Activated T-cell treated with anti-CD3 and anti-CD28 coated beads for 4 hours (primary cell): Measurements from ENCODE around the gene ATXN1.

Experiments used
- DNase-seq: peaks from one replicate; pipeline ENCODE4 v3.0.0-alpha.2; 2020

ATXN1 gene

DNA sequence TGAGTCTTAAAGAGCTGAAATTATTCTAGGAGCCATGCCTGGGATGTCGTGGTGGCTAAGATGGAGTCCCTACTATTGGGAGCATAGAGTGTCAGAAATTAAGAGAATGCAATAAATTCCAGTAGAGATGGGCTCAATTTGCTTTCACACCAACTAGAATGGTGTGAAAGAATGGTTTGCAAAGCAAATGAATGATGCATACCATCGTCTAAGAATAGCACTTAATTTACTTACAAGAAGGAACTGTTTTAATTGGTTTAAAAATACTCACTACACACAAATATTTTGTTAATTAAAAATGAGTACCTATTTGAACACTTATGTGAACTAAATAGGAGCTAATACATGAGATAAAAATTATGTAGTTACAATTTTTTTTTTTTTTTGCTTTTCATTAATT lies 390.3 kb downstream of the ATXN1 start:
- DNase-seq = no peak

DNA sequence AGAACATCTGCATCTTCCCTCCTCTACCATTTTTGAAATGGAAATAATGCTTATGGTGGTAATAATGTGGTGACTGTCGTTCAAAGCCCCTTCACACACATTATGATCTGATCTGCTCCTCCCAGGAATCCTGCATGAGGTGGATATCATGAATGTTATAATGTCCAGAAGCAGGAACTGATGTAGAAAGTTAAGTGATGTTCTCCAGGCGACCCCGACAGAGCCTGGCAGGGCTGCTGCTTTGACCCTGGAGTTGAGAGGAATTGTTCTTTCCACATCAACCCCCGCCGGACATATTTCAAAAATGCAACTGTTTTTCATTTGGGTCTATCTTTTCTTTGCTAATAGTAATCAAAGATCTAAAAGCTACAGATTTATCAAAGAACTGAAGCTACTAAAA lies 391.3 kb downstream of the ATXN1 start:
- no peak for DNase-seq

DNA sequence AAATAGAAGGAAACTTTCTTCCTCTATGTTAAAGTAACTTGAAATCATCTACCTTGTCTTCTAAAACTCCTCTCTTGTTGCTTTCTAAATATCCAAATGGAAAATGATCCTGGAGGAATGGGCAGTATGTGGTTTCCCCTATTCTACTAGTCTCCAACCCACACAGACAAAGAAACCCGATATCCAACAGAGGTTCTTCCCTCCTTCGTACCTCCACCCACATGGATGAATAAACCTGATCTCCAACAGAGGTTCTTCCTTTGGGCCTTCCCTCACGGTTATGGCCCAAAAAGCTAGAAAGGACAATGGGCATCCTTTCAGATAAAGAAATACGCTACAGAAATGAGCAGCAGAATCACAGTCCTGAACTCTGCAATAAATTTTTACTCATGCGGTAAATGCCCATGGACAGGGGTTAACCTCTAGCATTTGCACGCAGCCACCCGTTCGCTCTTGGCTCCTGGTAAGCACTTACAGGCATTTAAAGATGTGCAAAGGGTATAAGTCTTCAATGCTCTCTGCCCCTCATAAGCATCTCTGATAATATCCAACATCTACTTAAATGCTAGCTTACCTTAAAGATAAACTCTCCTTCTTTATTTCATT lies 392.0 kb downstream of the ATXN1 start:
- DNase-seq = no peak

DNA sequence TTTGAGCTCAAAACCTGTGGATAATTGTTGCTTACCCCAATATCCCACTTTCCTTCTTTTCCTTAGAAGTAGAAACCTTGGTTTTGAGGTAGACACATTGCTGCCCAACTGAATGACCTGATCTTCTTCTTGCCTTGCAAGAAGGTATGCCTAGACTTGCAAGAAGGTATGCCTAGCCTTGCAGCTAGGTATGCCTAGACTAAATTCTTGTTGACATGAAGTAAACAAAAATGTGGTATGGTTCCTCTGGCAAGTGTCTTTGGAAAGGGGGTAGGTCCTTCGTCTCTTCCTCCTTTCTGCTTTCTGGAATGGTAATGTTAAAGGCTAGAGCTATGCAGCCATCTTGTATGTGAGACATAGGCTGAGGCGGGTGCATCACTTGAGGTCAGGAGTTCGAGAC lies 393.7 kb downstream of the ATXN1 start:
- DNase-seq = no peak

DNA sequence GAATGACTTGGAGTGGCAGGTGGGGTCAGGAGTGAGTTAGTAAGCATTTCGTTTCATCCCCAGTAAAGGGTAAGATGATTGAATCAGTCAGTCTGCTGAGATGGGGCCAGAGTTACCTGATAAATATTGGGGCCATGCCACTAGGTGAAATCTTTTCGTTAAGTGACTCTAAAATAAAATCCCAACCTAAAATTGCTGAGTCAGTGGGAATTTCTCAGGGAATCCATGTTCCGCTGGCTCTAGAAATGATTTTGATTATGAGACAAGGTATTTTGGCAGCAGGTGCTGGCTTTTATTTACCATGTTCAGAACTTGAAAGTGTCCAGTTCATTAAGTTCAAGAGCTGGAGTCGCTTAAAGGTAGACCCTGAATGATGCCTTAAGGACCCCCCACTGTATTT lies 397.5 kb downstream of the ATXN1 start:
- no peak for DNase-seq

DNA sequence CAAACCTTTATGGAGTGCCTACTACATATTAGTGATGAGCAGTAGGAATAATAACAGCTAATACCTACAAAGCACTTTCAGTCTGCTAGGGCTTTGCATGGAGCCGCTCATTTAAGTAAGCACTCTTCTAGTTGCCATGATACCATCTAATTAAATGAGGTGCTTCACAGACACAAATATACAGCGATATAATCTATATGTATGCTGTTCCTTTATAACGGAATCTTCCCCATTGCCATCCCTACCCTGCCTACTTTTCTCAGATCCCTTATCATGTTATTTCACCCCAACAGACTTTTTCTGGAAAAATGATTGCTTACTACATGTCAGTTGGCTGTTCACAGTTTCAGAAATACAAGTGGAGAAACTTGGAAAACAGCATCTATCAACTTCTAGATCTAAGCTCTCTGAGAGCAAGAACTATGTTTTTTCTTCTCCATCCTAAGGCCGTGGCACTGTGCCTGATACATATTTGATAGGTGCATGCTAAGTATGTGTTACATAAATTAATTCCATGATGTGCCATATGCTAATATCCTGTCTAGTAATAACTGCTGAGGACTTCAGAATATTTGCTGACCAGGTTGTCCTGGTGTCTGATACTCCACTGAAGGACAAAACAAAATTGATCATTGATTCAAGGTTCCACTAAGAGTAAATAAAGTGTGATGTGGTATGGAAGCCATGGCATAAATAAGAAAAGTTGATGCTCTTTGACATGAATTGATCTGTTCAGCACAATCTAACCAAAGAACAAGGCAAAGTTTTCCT lies 398.3 kb downstream of the ATXN1 start:
- DNase-seq = no peak

DNA sequence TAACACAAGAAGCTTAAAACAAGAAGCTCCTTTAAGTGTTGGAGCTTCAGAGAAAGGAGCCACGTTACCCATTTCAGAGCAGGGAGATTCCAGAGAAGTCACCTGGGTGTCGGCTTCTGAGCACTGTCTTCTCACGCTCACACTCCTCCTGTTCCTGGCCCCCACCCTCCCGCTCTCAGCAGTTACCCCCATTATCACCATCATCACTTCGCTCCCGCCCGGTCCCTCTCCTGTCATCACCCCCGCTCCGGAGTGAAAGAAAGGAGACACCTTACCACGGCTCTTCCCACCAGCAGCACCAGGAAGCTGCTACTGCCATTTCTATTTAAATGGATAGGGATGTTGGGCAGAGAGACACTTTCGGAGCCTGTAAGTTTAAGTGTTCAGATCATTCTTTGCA lies 399.0 kb downstream of the ATXN1 start:
- no peak for DNase-seq

DNA sequence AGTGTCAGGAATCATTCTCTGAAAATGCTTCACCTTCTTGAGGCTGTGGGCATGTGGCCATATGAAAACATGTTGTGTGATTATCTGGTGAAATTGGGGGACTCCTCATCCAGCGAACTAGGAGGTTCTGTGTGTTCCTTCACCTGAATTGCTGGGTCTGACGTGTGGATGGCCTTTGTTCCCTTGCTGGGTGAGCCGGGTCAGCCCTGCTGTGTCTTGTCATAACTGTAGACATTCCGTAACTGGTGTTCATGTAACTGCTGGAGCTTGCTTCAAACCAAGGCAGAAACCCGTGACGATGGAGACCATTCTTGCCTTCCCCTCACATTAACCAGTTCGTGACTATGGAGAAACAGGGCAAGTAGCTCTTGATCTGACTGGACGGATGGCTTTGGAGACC lies 399.4 kb downstream of the ATXN1 start:
- DNase-seq = no peak

DNA sequence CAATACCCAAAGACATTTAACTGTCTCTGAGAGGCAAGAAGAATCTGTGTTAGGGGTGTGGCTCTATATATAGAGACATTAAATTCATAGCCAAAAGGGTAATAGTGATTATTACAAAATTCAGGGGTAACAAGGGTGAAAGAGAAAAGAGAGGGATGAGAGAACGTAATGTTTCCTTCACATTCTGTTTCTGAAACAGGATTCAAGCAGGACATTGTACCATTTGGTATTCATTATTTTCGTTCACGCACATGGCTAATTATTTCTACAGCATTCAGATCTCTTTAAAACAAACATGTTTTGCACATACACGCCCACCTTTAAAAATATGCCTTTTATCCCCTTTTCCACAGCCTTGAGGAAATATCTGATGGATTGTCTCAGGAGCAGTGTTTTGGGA lies 400.1 kb downstream of the ATXN1 start:
- DNase-seq = no peak

DNA sequence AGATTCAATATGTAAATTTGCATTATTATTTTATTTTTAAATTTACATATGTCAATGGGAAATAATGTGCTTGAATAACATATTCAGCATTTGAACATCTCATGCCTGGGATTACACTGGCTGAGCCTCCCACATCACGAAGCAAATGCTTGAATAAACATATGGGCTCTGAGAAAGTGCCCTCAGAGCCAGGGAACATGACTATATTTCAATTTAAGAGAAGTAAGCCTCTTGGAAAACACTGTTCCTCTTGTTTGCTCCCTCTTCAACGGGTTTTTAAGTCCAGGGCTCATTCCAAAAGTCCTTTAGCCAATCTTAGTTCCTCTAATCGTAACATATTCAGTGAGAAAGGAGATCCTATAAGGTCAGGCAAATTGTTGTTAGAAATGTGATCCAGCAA lies 400.9 kb downstream of the ATXN1 start:
- DNase-seq = no peak

DNA sequence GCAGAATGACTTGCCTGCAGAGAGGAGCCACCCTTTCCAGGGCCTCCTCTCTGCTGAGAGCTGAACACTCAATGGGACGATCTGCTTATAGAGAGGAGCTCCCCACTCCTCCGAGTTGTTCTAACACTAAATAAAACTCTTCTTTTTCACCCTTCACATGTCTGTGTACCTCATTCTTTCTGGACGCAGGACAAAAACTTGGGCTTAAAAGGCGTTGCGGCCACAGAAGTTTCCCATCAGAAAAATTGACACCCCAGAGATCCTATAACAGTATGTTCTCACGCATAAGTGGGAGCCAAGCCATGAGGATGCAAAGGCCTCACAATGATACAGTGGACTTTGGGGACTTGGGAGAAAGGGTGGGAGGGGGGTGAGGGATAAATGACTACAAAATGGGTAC lies 401.7 kb downstream of the ATXN1 start:
- DNase-seq = no peak

DNA sequence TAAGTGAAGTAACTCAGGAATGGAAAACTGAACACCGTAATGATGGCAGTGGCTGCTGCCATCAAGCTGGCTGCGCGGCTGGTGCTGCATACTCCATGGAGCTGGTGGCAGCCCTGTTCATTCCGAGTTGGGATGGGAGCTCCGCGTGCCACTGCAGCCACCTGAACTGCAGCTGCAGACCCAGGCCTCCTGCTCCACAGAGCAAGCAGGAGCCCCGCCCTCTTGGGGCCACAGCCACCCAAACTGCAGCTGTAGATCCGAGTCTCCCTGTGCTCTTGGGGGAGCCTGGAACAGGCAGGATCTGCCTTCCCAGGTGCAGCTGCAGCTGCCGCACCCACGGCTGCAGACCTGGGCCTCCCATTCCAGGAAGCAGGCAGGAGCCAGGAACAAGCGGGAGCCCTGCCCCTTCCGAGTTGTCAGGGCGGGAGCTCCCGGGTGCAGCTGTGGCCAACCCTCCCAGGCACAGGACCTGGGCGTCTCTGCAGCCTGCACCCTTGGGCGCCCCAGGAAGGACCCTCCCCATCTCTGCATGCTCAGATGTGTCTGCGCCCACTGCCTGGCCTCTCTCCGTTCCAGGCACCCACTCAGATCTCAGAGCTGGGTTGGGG lies 402.6 kb downstream of the ATXN1 start:
- DNase-seq = no peak

DNA sequence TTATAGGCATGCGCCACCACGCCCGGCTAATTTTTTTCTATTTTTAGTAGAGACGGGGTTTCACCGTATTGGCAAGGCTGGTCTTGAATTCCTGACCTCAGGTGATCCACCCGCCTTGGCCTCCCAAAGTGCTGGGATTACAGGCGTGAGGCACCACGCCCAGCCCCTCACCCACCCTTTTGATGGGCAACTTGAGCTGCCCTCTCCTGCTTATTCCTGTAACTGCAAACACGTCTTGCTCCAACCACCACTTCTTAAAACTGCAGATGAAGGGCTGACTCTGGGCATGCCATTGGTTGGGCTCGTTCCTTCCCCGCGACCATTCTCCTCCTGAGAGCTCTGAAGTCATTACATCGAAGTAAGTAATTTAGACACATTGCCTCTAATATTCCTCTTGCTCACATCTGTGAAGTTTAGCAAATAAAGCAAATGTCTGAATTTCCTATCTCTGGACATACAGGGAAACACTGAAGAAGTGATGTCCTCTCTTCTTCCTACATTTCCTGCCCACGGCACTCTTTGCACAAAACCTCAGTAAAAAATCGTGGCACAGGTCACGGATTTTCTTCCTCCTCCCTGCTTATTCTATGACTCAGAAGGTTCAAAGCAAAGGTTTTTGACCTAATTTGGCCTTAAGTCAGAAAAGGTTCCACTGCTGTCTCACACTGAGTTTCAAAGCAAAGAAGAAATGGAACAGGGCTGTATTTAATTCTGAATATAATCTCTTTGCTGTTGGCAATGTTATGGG lies 405.4 kb downstream of the ATXN1 start:
- DNase-seq = no peak

DNA sequence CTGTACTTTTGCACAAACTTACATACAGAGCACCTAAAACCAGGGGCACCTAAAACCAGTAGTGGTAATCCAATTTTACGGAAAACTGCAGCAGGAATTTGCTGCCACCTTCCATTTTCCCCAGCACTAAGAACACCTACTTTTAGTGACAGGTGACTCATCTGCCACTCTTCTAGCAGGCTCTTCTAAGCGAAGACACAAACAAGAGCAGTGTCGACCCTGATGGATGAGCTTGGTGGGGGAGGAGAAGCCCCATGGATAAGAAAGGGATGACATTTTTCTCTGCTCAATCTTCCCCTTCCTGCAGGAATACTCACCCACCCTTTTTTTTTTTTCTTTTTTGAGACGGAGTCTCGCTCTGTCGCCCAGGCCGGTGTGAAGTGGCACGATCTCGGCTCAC lies 406.0 kb downstream of the ATXN1 start:
- DNase-seq = no peak

DNA sequence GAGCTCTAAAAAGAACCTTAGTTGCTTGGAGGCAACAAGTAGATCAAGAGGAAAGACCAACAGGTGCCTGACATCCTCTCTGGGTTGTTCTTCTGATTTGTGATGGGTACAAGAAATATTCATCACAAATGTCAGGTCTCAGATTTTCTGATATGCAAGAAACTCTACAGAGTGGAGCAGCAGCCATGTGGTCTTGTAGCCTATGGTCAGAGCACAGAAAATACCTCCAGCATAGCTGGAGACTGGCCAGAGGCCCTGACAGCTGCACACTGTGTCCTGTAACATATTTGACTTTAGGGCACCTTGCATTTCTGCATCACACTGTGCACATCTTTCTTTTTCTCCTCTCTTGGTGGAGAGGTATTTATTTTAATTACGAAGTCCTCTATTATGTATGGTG lies 406.6 kb downstream of the ATXN1 start:
- no peak for DNase-seq

DNA sequence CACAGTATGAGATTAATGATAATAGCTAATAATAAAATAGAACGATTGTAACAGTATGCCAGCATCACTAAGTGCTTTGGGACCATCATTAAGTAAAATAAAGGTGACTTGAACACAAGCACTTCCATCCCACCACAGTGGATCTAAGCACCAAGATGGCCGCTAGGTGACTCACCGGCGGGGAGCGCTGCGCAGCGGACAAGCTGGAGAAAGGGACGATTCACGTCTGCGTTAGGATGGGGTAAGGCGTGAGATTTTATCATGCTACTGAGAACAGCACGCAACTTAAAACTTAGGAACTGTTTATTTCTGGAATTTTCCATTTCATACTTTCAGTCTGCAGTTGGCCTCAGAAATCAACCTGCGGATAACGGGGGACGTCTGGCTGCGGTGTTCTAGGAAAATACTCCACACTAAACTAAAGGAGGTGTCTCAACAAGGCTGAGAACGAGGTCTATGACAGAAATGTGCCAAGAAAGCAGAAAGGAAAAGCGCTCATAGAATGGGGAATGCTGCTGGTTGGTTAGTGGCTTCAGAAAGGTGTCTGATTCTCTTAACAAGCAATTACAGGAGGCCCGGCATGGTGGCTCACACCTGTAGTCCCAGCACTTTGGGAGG lies 408.3 kb downstream of the ATXN1 start:
- no peak for DNase-seq

DNA sequence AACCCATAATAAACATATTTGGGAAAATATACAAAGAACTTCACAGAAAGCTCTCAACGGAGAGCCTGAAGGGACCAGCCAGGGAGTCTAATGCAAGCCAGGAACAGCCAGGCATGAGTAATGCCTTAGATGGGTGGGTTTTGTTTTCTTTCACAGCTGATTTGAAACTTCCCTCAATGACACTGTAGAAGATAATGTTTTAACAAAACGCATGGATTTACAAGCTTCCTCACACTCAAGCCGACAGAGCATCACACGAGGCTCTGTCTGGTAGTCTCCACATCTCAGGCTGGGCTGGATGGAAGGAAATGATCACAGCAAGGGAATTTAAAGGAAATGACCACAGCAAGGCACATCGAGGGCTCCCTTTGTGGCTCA lies 409.0 kb downstream of the ATXN1 start:
- no peak for DNase-seq

DNA sequence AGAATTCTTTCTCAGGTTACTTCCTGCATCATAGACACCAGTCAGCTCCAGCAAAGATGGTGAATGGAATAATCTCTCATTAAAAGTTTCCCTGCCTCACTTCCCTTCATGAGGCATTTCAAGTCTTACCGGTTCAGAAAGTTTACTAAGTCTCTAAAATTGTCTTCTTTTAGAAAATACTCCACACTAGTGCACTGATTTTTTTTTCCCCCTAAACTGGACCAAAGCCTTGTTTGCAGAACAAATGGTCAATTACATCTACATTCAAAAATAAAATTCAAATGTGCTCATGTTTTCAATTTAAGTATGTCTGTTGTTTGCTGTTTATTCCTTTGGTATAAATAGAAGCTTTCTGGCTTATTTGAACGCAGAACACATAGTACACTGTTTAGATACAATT lies 411.7 kb downstream of the ATXN1 start:
- DNase-seq = no peak

DNA sequence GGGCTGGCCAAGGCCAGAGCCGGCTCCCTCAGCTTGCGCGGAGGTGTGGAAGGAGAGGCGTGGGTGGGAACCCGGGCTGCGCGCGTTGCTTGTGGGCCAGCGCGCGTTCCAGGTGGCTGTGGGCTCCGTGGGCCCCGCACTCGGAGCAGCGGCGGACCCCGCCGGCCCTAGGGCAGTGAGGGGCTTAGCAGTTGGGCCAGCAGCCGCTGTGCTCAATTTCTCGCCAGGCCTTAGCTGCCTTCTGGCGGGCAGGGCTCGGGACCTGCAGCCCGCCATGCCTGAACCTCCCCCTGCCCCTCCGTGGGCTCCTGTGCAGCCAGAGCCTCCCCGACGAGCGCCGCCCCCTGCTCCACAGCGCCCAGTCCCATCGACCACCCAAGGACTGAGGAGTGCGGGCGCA lies 414.4 kb downstream of the ATXN1 start:
- DNase-seq = no peak

DNA sequence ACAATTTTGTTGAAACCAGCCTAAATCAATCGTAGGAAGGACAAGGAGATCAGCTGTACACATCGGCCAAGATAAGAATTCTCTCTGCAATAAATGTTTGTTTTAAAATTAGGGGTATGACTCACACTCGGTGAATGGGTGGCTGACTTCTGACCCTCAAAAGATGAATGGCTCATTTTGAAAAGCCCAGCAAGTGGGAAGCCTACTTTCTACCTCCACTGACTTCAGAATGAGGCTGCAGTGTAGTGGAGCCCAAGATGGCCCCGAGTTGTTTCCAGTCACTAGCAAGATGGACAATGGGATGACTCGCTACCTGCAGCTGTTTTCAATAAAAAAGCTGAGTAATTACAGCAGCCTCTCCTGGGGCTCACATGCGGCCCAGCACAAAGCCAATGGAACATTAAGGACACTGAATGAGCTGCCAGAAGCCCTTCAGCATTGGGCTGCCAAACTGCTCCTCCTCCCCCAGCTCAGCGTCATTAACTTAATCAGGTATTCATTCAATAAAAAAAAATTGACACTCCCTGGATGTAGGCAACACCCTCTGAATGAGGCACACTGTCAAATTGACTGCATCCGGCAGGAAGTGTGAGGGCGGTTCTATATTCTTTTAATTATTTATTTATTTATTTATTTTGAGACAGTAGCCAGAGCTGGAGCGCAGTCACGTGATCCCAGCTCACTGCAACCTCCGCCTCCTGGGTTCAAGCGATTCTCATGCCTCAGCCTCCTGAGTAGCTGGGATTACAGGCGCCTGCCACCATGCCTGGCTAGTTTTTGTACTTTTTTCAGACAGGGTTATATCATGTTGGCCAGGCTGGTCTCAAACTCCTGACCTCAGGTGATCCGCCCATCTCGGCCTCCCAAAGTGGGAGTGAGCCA lies 415.6 kb downstream of the ATXN1 start:
- DNase-seq = no peak

DNA sequence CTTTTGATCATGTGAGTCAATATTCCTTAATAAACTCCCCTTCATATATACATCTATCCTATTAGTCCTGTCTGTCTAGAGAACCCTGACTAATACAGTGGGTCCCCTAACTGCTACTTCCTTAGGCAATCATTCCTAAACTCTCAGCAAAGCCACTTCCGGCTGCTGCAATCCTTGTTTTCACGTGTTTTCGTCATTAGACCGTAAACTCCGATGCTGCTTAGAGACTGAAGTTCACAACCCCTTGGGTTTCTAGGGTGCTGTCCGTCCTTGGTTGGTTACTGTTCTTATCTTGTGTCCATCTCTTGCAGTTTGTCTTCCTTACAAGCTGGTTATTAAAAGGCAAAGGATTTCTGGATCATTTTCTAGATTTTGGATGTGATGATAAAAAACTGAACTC lies 416.5 kb downstream of the ATXN1 start:
- DNase-seq = no peak

DNA sequence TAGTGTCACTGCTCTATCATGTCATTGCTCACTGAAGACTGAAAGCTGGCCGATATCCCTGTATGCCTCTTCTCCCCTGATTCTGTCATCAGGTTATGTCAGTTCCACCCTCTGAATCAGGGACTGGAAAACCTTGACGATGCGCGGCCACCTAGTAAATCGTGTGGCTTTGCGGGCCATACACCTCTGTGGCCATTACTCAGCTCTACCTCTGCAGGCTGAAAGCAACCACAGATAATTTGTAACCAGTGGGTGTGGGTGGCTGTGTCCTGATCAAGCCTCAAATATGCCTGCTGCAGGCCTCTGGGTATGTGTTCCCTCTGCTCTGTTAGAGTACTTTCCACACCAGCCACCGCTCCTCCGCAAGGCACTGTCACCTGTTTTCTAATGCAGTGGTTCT lies 417.7 kb downstream of the ATXN1 start:
- no peak for DNase-seq

DNA sequence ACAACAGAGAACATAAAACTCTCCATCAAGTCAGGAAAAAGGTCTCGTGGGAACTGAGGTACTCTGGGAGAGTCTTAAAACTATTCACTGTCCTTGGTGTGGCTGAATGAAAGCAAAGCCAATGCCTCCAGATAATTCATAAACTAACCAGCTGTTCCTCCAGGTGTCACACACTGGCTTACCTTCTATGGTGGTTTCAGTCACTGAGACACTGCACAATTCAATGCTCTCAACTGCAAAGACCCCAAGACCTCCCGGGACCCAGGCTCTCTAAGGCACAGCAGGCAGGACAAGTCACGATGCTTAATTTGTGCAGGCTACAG lies 422.0 kb downstream of the ATXN1 start:
- no peak for DNase-seq
